ENCODE data around the gene RIMS4. TPM values are rescaled to one million over a fixed set of nuclear protein-coding genes. Genes with fewer than 3 reads are reported as not detected.

Gene RIMS4
- total RNA-seq, 2 experiments from 2014 or later = not detected

DNA sequence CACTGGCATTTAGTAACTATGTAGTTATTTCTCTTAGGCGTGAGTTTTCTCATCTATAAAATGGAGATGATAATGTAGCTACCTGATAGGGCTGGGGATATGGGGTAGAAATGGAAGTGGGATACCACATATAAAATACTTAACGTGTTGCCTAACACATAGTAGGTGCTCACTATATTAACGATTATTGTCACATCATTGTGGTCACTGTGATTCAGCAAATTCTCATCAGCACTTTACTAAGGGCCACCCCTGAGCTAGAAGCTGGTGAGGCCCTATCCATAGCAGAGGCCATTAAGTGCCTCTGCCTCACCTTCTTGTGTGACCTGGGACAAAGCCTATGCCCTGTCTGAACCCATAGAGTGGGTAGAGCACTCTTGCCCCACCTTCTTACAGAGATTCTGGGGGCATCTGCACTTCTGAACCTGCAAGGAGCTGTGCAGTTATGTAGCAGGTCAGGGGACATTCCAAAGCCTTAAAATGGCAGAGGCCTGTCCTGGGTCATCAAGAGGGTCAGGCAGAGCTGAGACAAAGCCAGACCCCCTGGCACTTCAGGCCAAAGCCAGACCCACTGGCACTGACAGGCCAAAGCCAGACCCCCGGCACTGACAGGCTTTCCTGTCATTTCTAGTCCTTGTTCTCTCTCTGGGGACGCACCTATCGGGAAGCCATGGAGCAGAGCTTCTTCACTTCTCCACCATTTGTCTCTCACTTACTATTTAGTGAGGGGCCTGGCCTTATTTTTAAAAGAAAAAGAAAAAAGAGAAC is 7.0 kb upstream of the RIMS4 start:
- POLR2A ChIA-PET = no interaction called here
- H3K4me3 ChIP-seq (ENCODE audit: low read length) = no peak overlapping the region
- no peaks in the 10 kb centered on the region for H3K4me1 ChIP-seq (ENCODE audit: insufficient read depth, low read length)
- H3K27ac ChIP-seq (ENCODE audit: low read depth in 1 of 2, low read length in 2 of 2) = no peak overlapping the region
- Mint-ChIP-seq H3K27ac (no peak overlapping the region), H3K4me1 (ENCODE audit: low read depth) (no peaks in the 10 kb centered on the region), H3K36me3 (ENCODE audit: low read depth) (no peaks in the 10 kb centered on the region), H3K4me3 (no peak overlapping the region), H3K9me3 (no peaks in the 10 kb centered on the region), H3K27me3 (peaks cover 13% of the 10 kb centered on the region)
- intact Hi-C loops (cut with DNase I, micrococcal nuclease) = no loop called here
- no peaks in the 10 kb centered on the region for H3K9me3 ChIP-seq (ENCODE audit: control insufficient read depth in 1 of 2, insufficient read depth in 1 of 2, low read length in 2 of 2)
- ATAC-seq (ENCODE audit: poor library complexity) (no peak), DNase-seq (no peak)
- peaks cover 1 to 8% of the 10 kb centered on the region in 2 experiments for H3K27me3 ChIP-seq (ENCODE audit: control insufficient read depth in 1 of 2, insufficient read depth in 2 of 2, low read length in 2 of 2)
- H3K36me3 ChIP-seq (ENCODE audit: insufficient read depth, low read length) = no peaks in the 10 kb centered on the region
- CTCF ChIA-PET = no interaction called here
- TF ChIP-seq, protein P1, sequence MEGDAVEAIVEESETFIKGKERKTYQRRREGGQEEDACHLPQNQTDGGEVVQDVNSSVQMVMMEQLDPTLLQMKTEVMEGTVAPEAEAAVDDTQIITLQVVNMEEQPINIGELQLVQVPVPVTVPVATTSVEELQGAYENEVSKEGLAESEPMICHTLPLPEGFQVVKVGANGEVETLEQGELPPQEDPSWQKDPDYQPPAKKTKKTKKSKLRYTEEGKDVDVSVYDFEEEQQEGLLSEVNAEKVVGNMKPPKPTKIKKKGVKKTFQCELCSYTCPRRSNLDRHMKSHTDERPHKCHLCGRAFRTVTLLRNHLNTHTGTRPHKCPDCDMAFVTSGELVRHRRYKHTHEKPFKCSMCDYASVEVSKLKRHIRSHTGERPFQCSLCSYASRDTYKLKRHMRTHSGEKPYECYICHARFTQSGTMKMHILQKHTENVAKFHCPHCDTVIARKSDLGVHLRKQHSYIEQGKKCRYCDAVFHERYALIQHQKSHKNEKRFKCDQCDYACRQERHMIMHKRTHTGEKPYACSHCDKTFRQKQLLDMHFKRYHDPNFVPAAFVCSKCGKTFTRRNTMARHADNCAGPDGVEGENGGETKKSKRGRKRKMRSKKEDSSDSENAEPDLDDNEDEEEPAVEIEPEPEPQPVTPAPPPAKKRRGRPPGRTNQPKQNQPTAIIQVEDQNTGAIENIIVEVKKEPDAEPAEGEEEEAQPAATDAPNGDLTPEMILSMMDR (IDR thresholded peaks at IDR 0.05) = no peak

DNA sequence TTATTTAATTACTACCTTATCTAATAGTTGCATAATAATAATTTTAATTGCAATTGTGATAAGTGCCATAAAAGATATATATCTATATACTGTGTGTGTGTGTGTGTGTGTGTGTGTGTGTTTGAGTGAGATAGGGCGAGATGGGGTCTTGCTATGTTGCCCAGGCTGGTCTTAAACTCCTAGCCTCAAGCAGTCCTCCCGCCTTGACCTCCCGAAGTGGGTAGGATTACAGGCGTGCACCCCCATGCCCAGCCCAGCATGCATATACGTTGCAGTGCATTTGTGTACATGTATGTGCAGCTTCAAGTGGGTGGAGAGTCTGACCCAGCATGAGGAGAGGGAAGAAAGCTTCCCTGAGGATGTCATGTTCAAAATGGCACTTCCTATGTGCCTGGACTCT is 4.6 kb upstream of the RIMS4 start:
- H3K4me1 ChIP-seq (ENCODE audit: insufficient read depth, low read length) = peaks cover under 1% of the 10 kb centered on the region
- H3K4me3 ChIP-seq (ENCODE audit: low read length) = no peak overlapping the region
- intact Hi-C loops (cut with DNase I, micrococcal nuclease) = no loop called here
- ChIA-PET POLR2A (no interaction called here), CTCF (no interaction called here)
- no peak for ATAC-seq (ENCODE audit: poor library complexity)
- H3K27me3 Mint-ChIP-seq = peaks cover 26% of the 10 kb centered on the region
- no peaks in the 10 kb centered on the region for H3K36me3 ChIP-seq (ENCODE audit: insufficient read depth, low read length)
- H3K9me3 ChIP-seq (ENCODE audit: control insufficient read depth in 1 of 2, insufficient read depth in 1 of 2, low read length in 2 of 2) = peaks cover 4 to 6% of the 10 kb centered on the region in 2 experiments
- H3K36me3 Mint-ChIP-seq (ENCODE audit: low read depth) = no peaks in the 10 kb centered on the region
- no peak overlapping the region for H3K4me3 Mint-ChIP-seq
- H3K4me1 Mint-ChIP-seq (ENCODE audit: low read depth) = peaks cover 7% of the 10 kb centered on the region
- no peak overlapping the region for H3K27ac Mint-ChIP-seq
- no peak overlapping the region for H3K27ac ChIP-seq (ENCODE audit: low read depth in 1 of 2, low read length in 2 of 2)
- TF ChIP-seq, protein P1 (IDR thresholded peaks at IDR 0.05) = no peak
- DNase-seq = no peak
- H3K27me3 ChIP-seq (ENCODE audit: control insufficient read depth in 1 of 2, insufficient read depth in 2 of 2, low read length in 2 of 2) = peaks cover 17 to 20% of the 10 kb centered on the region in 2 experiments
- H3K9me3 Mint-ChIP-seq = no peaks in the 10 kb centered on the region

DNA sequence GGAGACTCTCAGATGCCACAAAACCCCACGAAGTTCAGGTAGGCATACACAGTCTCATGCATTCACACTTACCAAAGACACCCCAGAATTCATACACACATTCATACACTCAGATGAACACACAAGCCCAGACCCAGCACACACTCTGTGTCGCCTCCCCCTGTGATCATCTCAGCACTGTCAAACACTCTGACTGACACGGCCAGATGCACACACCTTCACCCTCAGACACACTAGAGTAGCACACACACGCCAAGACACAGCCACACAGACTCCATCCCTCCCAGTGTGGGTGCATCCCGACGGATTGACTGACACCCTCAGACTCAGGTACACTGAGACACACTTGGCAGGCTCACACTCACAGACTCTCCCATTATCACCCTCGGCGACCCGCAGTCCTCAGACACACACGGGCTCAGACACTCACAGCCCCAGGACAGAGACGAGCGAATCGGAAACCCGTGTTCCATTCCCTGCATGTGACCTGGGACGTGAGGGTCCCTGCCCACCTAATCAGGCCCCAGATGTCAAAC is 872 bp upstream of the RIMS4 start:
- CTCF ChIA-PET = no interaction called here

More for the DNA sequence above, 872 bp upstream of the RIMS4 start:
- Mint-ChIP-seq H3K4me3 (peak overlapping the region; percentile 7), H3K27me3 (peaks cover 61% of the 10 kb centered on the region), H3K4me1 (ENCODE audit: low read depth) (peaks cover 7% of the 10 kb centered on the region), H3K27ac (no peak overlapping the region), H3K36me3 (ENCODE audit: low read depth) (no peaks in the 10 kb centered on the region), H3K9me3 (no peaks in the 10 kb centered on the region)
- Histone ChIP-seq H3K36me3 (ENCODE audit: insufficient read depth, low read length) (no peaks in the 10 kb centered on the region), H3K4me3 (ENCODE audit: low read length) (no peak overlapping the region), H3K4me1 (ENCODE audit: insufficient read depth, low read length) (peaks cover 5% of the 10 kb centered on the region), H3K9me3 (ENCODE audit: control insufficient read depth in 1 of 2, insufficient read depth in 1 of 2, low read length in 2 of 2) (peaks cover 6 to 13% of the 10 kb centered on the region in 2 experiments), H3K27ac (ENCODE audit: low read depth in 1 of 2, low read length in 2 of 2) (no peak overlapping the region), H3K27me3 (ENCODE audit: control insufficient read depth in 1 of 2, insufficient read depth in 2 of 2, low read length in 2 of 2) (peaks cover 45 to 57% of the 10 kb centered on the region in 2 experiments)
- intact Hi-C loops (cut with DNase I, micrococcal nuclease) = no loop called here
- ATAC-seq (ENCODE audit: poor library complexity) (no peak), DNase-seq (no peak)
- TF ChIP-seq, protein P1 (IDR thresholded peaks at IDR 0.05) = no peak
- POLR2A ChIA-PET = no interaction called here
